ENCODE results near the gene DNM2. TPM values are rescaled to one million over a fixed set of nuclear protein-coding genes. Genes with fewer than 3 reads are reported as not detected.

The DNM2 gene
- total and polyA plus RNA-seq, 7 experiments from 2014 or later: 49.1 to 340 (median 269) TPM

DNA sequence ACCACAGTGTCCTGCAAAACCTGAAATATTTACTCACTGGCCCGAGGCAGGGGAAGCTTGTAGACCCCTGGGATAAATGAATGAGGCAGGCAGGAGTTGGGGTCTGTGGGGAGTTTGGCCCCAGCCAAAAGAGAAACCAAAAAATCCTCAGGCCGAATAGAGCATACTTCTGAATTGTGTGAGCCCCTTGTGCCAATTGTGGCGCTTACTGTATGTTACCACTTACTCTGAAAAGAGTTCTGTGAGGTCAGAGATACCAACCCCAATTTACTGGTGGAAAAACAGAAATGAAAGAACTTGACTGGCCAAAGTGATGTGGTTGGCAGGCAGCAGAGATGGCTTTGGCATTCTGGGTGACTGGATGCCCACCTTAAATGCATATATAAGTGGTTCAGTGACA is 160.4 kb downstream of the DNM2 start:
- H3K4me1 Mint-ChIP-seq: peaks cover 16 to 36% (median 26%) of the 10 kb centered on the region in 7 donors
- Histone ChIP-seq H3K27me3 (ENCODE audit: control insufficient read depth in 2 of 2, insufficient read depth in 2 of 2, low read length in 2 of 2) (no peaks in the 10 kb centered on the region), H3K4me1 (ENCODE audit: control insufficient read depth in 2 of 2, insufficient read depth in 2 of 2, low read length in 2 of 2) (peaks cover 0 to 6% of the 10 kb centered on the region in 2 donors), H3K4me3 (ENCODE audit: low read length) (no peak overlapping the region), H3K36me3 (ENCODE audit: control insufficient read depth in 2 of 3, insufficient read depth in 3 of 3, low read length in 3 of 3) (no peaks in the 10 kb centered on the region), H3K9me3 (ENCODE audit: control insufficient read depth in 2 of 3, low read length in 3 of 3) (no peaks in the 10 kb centered on the region), H3K27ac (ENCODE audit: low read depth, low read length) (peak overlapping the region; percentile 25)
- H3K36me3 Mint-ChIP-seq: peaks cover 0 to 5% (median 0%) of the 10 kb centered on the region in 5 donors
- H3K9me3 Mint-ChIP-seq: peaks cover 0 to 2% (median 0%) of the 10 kb centered on the region in 11 donors
- ChIA-PET CTCF (no interaction called here), POLR2A (no interaction called here)
- DNase-seq (no peak), ATAC-seq (no peak)
- H3K4me3 Mint-ChIP-seq: peak overlapping the region in 1 of 10 donors; percentile 47
- H3K27ac Mint-ChIP-seq: peak overlapping the region in 8 of 9 donors; percentile 13 to 78 (median 52)
- intact Hi-C loops (cut with micrococcal nuclease): loop anchor here in 1 of 2 donors (10.0 kb wide), 1 partner anchor 507 kb away; the partner anchor contains the start of gene EPOR
- no peaks in the 10 kb centered on the region for H3K27me3 Mint-ChIP-seq

Small RNA genes within 50 kb of the gene (microRNA-seq; reads per million reads assigned to microRNA genes)
- gene MIR199A1 (ENCODE audit: borderline microRNAs expressed) (not detected), gene MIR4748 (ENCODE audit: borderline microRNAs expressed) (not detected), gene MIR638 (ENCODE audit: borderline microRNAs expressed) (not detected), gene MIR6793 (ENCODE audit: borderline microRNAs expressed) (not detected)

Other genes starting within 250 kb of the DNM2 start
- 10 to 100 TPM; 12.9 to 83.6 (median 31.4) TPM for gene KEAP1, start 214.7 kb upstream of the DNM2 start, total RNA-seq
- gene KEAP1, start 214.7 kb upstream of the DNM2 start, polyA plus RNA-seq: 10 to 100 TPM; 21.9 to 37.7 TPM
- gene S1PR5, start 200.6 kb upstream of the DNM2 start, total RNA-seq: 10 to 100 TPM in 1 of 5 experiments, 1 to 10 TPM in 1, under 1 TPM in 2, not detected in 1; 0.51 to 22.0 (median 3.5) TPM
- gene S1PR5, start 200.6 kb upstream of the DNM2 start, polyA plus RNA-seq: under 1 TPM; 0.53 to 0.55 TPM
- gene ATG4D, start 174.2 kb upstream of the DNM2 start, total RNA-seq: 10 to 100 TPM; 41.7 to 70.3 (median 56.7) TPM
- gene ATG4D, start 174.2 kb upstream of the DNM2 start, polyA plus RNA-seq: 10 to 100 TPM; 12.9 to 21.8 TPM
- 10 to 100 TPM; 48.4 to 84.1 (median 60.4) TPM for gene KRI1, start 152.1 kb upstream of the DNM2 start, total RNA-seq
- 10 to 100 TPM; 13.7 to 47.6 TPM for gene KRI1, start 152.1 kb upstream of the DNM2 start, polyA plus RNA-seq
- gene CDKN2D, start 149.1 kb upstream of the DNM2 start, total RNA-seq: 10 to 100 TPM; 20.5 to 73.9 (median 47.5) TPM
- gene CDKN2D, start 149.1 kb upstream of the DNM2 start, polyA plus RNA-seq: 100 to 1,000 TPM in 1 of 2 donors, 10 to 100 TPM in 1; 72.9 to 102 TPM
- not detected for gene AP1M2, start 130.8 kb upstream of the DNM2 start, total RNA-seq
- gene AP1M2, start 130.8 kb upstream of the DNM2 start, polyA plus RNA-seq: not detected
- gene SLC44A2, start 92.5 kb upstream of the DNM2 start, total RNA-seq: 100 to 1,000 TPM; 148 to 272 (median 194) TPM
- gene SLC44A2, start 92.5 kb upstream of the DNM2 start, polyA plus RNA-seq: 100 to 1,000 TPM; 216 to 375 TPM
- 100 to 1,000 TPM; 346 to 515 (median 368) TPM for gene ILF3, start 63.7 kb upstream of the DNM2 start, total RNA-seq
- 10 to 100 TPM; 91.0 to 99.9 TPM for gene ILF3, start 63.7 kb upstream of the DNM2 start, polyA plus RNA-seq
- 10 to 100 TPM; 36.1 to 63.4 (median 54.9) TPM for gene QTRT1, start 16.6 kb upstream of the DNM2 start, total RNA-seq
- 10 to 100 TPM; 38.0 to 41.8 TPM for gene QTRT1, start 16.6 kb upstream of the DNM2 start, polyA plus RNA-seq
- 10 to 100 TPM in 2 of 5 experiments, 1 to 10 TPM in 3; 7.6 to 12.8 (median 9.9) TPM for gene TMED1, start 118.1 kb downstream of the DNM2 start, total RNA-seq
- gene TMED1, start 118.1 kb downstream of the DNM2 start, polyA plus RNA-seq: 10 to 100 TPM; 19.0 to 21.7 TPM
- gene C19orf38, start 130.3 kb downstream of the DNM2 start, total RNA-seq: 10 to 100 TPM in 1 of 5 experiments, 1 to 10 TPM in 4; 2.5 to 50.5 (median 3.5) TPM
- gene C19orf38, start 130.3 kb downstream of the DNM2 start, polyA plus RNA-seq: 1 to 10 TPM; 1.4 to 2.8 TPM
- gene CARM1, start 153.5 kb downstream of the DNM2 start, total RNA-seq: 10 to 100 TPM; 21.3 to 43.1 (median 27.2) TPM
- under 1 TPM; 0.69 to 0.94 TPM for gene CARM1, start 153.5 kb downstream of the DNM2 start, polyA plus RNA-seq
- 10 to 100 TPM; 20.5 to 27.9 (median 26.2) TPM for gene YIPF2, start 210.6 kb downstream of the DNM2 start, total RNA-seq
- 10 to 100 TPM; 11.7 to 12.9 TPM for gene YIPF2, start 210.6 kb downstream of the DNM2 start, polyA plus RNA-seq
- 10 to 100 TPM; 15.8 to 33.4 (median 24.7) TPM for gene TIMM29, start 210.7 kb downstream of the DNM2 start, total RNA-seq
- gene TIMM29, start 210.7 kb downstream of the DNM2 start, polyA plus RNA-seq: 10 to 100 TPM; 27.1 to 47.5 TPM
- 100 to 1,000 TPM in 4 of 5 experiments, 10 to 100 TPM in 1; 96.0 to 126 (median 104) TPM for gene SMARCA4, start 243.0 kb downstream of the DNM2 start, total RNA-seq
- 10 to 100 TPM; 11.8 to 33.9 TPM for gene SMARCA4, start 243.0 kb downstream of the DNM2 start, polyA plus RNA-seq